Stimulated activated CD8-positive, alpha-beta memory T cell treated with anti-CD3 and anti-CD28 coated beads, Interleukin-15, amount 100 ng/mL, for 1 hour (primary cell): ENCODE measurements around the gene QRICH2.
A peak's percentile ranks its signal among the peaks of the same experiment; 100 is the strongest.
"Not testable (repeated sequence)": the region's sequence is repeated elsewhere in the genome, so short reads cannot be mapped to it uniquely, and the experiment has no call there.

Source experiments
- DNase-seq: peaks from one replicate; pipeline ENCODE4 v3.0.0-alpha.2; 2020; ENCODE audit warnings: low read depth

QRICH2 gene

GRCh38 chr17:76307966-76308338 lies at the start of gene QRICH2:
Gene QRICH2 (minus strand): TSS chr17:76308276. CDS start chr17:76307998, 278 bp downstream.
- DNase-seq, result no peak

GRCh38 chr17:76357597-76358158 lies 49.6 kb upstream of the QRICH2 start:
- DNase-seq, result no peak

DNA sequence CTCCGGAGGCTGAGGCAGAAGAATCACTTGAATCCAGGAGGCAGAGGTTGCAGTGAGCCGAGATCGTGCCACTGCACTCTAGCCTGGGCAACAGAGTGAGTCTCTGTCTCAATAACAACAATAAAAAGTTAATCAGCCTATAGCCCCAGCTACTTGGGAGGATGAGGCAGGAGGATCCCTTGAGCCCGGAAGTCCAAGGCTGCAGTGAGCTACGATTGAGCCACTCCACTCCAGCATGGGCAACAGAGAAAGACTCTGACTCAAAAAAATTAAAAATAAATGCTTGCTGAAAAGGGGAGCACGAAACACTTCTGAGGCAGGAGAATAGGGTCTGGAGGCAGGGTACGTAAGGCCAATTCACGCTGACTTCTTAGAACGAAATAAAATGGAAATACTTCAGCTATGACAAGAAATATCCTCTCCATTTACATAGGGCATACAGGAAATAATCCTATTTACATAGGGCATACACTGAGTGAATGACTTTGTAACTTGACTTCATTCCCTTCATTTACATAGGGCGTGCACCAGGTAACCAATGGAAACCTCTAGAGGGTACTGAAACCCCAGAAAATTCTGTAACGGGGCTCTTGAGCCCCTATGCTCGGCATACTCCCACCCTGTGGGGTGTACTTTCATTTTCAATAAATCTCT lies 48.9 kb upstream of the QRICH2 start:
- DNase-seq, result no peak

DNA sequence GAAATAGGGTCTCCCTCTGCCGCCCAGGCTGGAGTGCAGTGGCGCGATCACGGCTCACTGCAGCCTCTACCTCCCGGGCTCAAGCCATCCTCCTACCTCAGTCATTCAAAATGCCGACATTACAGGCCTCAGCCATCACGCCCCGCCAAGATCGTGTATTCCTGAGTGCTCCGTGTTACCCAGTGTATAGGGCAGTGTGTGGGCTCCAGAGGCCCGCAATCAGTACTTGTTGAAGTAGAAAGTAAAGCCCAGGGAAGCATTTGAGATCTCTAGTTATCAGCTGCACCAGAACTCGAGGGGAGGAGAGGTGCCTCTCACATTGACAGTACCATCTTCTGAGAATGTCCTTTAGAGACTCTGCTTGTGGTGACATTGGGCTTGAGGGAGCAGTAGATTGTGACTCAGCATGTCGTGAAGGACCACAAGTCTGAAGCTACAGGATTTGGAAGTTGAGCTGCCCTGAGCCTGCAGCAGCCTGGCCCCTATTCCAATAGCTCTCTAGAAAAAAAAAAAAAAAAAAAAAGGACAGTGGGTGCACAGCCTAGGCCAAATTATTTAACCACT lies 46.8 kb upstream of the QRICH2 start:
- no peak for DNase-seq

DNA sequence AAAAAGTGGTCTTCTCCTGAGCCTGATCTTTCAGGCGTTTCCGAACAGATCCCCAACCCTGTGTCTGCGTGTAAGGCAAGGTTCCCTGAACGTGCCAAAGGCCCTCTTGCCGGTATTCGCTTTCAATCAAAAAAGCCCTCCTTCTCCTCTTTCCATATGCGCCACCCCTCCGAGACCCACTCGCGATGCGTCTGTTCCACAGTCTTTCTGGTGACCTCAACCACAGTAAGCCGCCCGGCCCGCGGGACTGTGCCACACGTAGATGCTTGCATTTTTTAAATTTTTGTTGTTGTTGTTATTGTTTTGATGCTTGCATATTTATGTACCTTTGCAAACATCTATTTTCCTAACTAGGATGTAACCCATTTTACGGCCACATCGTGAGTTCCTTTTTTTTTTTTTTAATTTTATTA lies 46.2 kb upstream of the QRICH2 start:
- DNase-seq, result no peak

DNA sequence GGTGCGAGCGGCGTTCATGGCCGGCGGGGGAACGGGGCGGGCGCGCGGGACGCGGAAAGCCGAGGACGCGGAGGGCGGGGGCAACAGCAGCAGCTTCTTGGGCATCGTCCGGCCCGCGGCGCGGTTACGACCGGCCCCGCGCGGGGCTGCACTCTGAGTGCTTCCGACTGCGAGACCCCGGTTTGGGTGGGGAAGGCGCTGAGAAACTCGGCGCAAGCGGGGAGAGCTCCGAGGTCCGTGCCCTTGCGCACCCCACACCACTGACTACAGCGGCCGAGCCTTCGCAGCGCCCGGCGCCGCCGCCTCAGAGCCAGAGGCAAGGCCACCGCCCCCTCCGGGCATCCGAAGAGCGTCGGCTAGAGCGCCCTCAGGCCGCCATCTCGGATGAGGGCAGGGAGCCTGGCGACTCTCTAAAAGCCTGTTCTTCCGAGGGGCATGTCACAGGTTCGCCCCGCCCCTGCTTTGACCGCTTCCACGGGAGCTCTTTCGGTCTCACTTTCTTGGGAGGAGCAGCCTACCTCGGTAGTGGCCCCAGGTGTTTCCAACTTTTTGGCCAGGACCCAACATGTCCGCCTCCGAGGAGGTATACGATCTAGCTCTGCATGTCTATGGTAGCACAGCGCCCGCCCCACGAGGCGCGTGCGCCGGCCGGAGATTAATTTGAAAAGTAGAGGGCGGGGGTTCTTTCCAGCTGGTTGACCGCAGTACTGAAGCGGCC lies 45.7 kb upstream of the QRICH2 start, which contains the start of gene PRPSAP1:
Gene PRPSAP1, minus strand, starts transcription at position 318 of the 718 bp plus-strand sequence. Its CDS starts 213 bp downstream, at position 105.
- peak; percentile 60 for DNase-seq

DNA sequence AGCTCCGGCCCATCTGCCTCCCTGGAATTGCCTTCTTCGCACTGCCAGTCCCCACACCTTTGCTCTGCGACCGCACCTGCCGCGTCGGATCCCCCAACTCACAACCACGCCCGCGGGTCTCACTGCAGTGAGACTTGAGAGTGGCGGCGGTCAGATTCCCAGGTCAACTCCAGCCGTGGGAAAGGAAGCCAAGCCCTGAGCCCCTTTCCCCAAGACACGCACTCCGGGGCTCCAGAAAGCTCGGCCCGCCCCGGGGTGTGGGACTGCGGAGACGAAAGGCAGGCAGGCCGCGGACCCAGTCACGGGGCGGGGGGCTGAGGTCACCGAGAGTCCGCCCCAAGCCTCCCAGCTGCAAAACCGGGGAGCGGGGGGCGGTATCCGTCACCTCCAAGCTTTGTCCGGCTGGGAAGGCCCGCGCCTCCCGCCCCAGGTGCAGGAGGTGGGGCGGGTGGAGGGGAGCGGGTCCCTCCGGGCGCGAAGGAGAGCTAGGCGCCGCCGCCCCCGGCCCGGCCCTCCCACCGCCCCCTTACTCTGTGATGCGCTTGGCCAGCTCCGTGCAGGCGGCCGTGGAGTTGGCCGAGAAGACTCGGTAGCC lies 45.0 kb upstream of the QRICH2 start:
- no peak for DNase-seq

DNA sequence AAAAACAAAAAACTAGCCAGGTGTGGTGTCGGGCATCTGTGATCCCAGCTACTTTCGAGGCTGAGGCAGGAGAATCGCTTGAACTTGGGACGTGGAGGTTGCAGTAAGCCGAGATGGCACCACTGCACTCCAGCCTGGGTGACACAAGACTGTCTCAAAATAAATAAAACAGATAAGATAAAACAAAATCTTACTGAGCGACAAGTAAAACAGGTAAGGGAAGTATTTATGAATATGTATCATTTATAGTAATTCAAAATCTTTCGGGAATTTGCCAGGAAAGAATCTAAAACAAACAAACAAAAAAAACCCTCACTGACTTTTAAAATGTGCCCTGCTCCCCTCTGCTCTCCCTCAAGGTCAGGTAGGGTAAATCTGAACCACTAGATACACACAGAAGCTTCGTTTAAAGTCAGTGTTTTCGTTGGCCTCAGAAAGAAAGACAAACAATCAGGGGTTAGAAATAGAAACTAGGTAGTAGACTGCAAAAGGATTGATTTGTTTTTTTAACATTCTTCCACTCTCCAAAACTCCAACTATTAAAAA lies 43.5 kb upstream of the QRICH2 start:
- no peak for DNase-seq

DNA sequence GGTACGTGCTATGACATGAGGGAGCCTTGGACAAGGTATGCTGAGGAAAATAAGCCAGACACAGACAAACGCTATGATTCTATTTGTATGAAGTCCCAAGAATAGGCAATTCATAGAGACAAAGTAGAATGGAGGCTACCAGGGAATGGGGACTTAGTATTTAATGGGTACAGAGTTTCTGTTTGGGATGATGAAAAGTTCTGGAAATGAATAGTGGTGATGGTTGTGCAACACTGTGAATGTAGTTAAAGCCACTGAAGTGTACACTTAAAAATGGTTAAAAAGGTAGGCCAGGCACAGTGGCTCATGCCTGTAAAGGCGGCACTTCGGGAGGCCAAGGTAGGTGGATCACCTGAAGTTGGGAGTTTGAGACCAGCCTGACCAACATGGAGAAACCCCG lies 42.4 kb upstream of the QRICH2 start:
- no peak for DNase-seq

DNA sequence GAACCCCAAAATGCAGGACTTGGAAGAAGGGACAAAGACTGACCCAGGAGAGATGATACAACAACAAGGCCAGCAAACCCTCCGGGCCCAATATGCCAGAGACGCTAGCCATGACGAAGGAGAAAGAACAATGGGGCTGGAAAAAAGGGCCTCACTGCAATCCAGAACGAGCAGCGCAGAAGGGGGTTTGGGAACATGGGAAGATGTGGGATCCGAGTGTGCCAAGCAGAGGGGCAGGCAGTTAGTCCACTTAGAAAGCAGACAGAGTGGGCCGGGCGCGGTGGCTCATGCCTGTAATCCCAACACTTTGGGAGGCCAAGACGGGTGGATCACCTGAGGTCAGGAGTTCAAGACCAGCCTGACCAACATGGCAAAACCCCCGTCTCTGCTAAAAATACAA lies 38.9 kb upstream of the QRICH2 start:
- not testable (repeated sequence) for DNase-seq

DNA sequence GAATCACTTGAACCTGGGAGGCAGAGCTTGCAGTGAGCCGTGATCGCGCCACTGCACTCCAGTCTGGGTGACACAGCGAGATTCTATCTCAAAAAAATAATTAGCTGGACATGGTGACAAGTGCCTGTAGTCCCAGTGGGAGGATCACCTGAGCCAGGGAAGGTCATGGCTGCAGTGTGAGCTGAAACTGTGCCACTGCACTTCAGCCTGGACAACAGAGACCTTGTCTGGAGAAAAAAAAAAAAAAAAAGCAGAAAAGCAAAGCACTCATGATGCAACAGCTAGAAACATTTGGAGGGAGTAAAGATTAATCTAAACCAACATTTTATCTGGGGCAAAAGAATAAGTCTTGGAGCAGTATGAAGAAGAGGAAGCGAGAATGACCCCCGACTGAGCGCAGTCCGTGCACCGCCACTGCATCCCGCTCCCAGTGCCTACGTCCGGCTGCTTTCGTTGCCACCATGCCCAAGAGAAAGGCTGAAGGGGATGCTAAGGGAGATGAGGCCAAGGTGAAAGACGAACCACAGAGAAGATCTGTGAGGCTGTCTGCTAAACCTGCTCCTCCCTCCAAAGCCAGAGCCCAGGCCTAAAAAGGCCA lies 37.4 kb upstream of the QRICH2 start:
- DNase-seq, result no peak

GRCh38 chr17:76343106-76343505 lies 35.0 kb upstream of the QRICH2 start:
- DNase-seq, result no peak

GRCh38 chr17:76341301-76341700 lies 33.2 kb upstream of the QRICH2 start:
- no peak for DNase-seq

DNA sequence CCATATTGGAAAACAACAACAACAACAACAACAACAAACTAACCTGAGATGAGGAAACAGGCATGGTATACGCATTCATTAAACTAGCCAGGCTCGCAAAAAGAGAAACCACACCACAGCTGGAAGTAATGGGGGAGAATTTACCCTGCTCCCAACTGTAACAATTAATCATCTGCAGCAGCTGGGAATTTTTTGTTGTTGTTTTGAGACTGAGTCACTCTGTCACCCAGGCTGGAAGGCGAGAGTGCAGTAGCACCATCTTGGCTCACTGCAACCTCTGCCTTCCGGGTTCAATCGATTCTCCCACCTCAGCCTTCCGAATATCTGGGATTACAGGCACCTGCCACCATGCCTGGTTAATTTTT lies 29.3 kb upstream of the QRICH2 start:
- no peak for DNase-seq

- no peak for DNase-seq
These were observed 28.8 kb upstream of the QRICH2 start for GRCh38 chr17:76336756-76337412.

- no peak for DNase-seq
These were observed 27.8 kb upstream of the QRICH2 start for GRCh38 chr17:76335716-76336381.

- DNase-seq, result no peak
These were observed 25.8 kb upstream of the QRICH2 start for GRCh38 chr17:76333673-76334505.

GRCh38 chr17:76331083-76331482 lies 23.0 kb upstream of the QRICH2 start:
- DNase-seq, result no peak

DNA sequence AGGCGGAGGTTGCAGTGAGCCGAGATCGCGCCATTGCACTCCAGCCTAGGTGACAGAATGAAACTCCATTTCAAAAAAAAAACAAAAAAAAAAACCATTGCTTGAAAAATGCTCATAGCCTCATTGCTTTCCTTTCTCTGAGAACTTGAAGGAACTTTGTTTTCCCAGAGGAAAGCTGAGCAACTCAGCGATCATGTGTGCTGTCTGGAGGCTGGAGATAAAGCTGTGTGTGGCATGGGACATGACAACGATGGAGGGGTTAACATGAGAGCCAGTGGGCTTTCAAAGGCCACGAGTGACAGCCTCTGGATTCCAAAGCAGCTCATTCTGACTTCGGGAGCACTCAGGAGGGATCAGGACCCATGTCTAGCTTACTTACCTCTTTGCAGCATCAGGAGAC lies 21.6 kb upstream of the QRICH2 start:
- DNase-seq, result no peak

- DNase-seq, result no peak
These were observed 19.6 kb upstream of the QRICH2 start for GRCh38 chr17:76327696-76328095.
